Mononuclear cell (primary cell): ENCODE results near the gene TCAP. TPM values are rescaled to one million over a fixed set of nuclear protein-coding genes. Genes with fewer than 3 reads are reported as not detected.

Source experiments
- H3K27me3 ChIP-seq: 2 replicates; pipeline ENCODE4 v1.6.0; 2011; ENCODE audit warnings: low read length, control low read depth; ENCODE audit not compliant: insufficient read depth
- H3K4me1 ChIP-seq: 2 replicates; pipeline ENCODE4 v1.5.1; 2011; ENCODE audit warnings: mild to moderate bottlenecking, low read length, control low read depth; ENCODE audit not compliant: insufficient read depth
- H3K4me3 ChIP-seq: 2 replicates; pipeline ENCODE4 v1.5.1; 2011; ENCODE audit warnings: mild to moderate bottlenecking, low read length, moderate library complexity
- H3K9me3 ChIP-seq: 2 replicates; pipeline ENCODE4 v1.5.1; 2011; ENCODE audit warnings: low read depth, mild to moderate bottlenecking, control low read depth, low read length
- total RNA-seq: library from RNA; depleted of rRNA; stranded (reverse); fragments of >200 nt; gene quantifications from one replicate; pipeline ENCODE4 v1.2.3, GENCODE V29; 2012

The TCAP gene
- total RNA-seq, 1 donor = 1.0 TPM

- peaks cover 34% of the 10 kb centered on the region for H3K4me1 ChIP-seq
- peaks cover 20% of the 10 kb centered on the region for H3K27me3 ChIP-seq
- no peaks in the 10 kb centered on the region for H3K9me3 ChIP-seq
- no peak within 1 kb of the TSS for H3K4me3 ChIP-seq
Measured at GRCh38 chr17:39626171-39627046, 38.7 kb upstream of the TCAP start, which contains the start of gene PPP1R1B. PPP1R1B (plus strand) TSS chr17:39626952; CDS start chr17:39627393, 441 bp downstream.

- peaks cover 31% of the 10 kb centered on the region for H3K4me1 ChIP-seq
- H3K27me3 ChIP-seq = peaks cover 20% of the 10 kb centered on the region
- H3K9me3 ChIP-seq = no peaks in the 10 kb centered on the region
- no peak overlapping the region for H3K4me3 ChIP-seq
Measured at GRCh38 chr17:39627047-39627711, 38.0 kb upstream of the TCAP start.

DNA sequence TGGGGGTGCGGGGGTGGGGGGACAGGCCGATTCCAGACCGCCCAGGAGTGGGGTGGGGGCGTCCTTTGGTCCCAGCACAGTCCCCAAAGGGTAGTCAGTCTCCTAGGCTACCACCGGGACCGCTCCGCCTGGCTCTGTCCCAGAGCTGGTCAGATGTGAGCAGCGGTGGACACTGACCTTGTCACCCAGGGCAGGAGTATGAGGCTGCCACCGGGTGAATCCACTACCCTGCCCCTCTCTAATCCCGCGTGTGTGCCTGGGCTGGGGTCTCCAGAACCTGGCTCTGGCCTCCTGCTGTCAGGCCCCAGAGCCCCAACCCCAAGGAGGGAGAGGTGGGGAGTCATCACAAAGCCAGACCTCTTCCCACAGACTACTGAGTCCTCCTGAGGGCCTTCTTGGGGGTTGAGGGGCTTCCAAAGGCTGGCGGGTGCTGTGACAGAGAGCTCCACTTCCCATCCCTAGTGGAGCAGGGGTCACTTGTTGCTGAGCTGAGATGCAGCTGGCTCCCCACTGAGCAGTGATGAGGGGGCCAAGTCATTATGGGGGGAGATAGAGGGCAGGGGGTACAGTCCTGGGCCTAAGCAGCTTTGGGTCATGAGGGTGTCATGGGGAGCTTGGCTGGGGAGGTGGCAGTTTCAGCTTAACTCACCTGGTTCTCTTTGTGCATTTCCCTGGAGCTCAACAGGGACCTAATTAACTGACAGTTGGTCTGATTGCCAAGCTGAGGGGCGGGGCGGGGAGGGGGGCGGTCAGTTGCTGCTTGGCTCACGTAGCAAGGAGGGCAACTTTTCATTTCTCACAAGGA, 37.2 kb upstream of the TCAP start:
- peaks cover 20% of the 10 kb centered on the region for H3K27me3 ChIP-seq
- peaks cover 29% of the 10 kb centered on the region for H3K4me1 ChIP-seq
- H3K4me3 ChIP-seq = no peak overlapping the region
- H3K9me3 ChIP-seq = no peaks in the 10 kb centered on the region

GRCh38 chr17:39628655-39629493, 36.3 kb upstream of the TCAP start:
- Histone ChIP-seq H3K4me3 (no peak overlapping the region), H3K4me1 (peaks cover 21% of the 10 kb centered on the region), H3K27me3 (peaks cover 20% of the 10 kb centered on the region), H3K9me3 (no peaks in the 10 kb centered on the region)

GRCh38 chr17:39629494-39629880, 35.7 kb upstream of the TCAP start:
- Histone ChIP-seq H3K9me3 (no peaks in the 10 kb centered on the region), H3K27me3 (peaks cover 20% of the 10 kb centered on the region), H3K4me3 (no peak overlapping the region), H3K4me1 (peaks cover 25% of the 10 kb centered on the region)

- Histone ChIP-seq H3K9me3 (no peaks in the 10 kb centered on the region), H3K4me3 (no peak overlapping the region), H3K27me3 (peaks cover 20% of the 10 kb centered on the region), H3K4me1 (peaks cover 30% of the 10 kb centered on the region)
Measured at GRCh38 chr17:39629898-39630297, 35.3 kb upstream of the TCAP start.

- H3K4me3 ChIP-seq = no peak overlapping the region
- no peaks in the 10 kb centered on the region for H3K9me3 ChIP-seq
- H3K27me3 ChIP-seq = peaks cover 10% of the 10 kb centered on the region
- peaks cover 41% of the 10 kb centered on the region for H3K4me1 ChIP-seq
Measured at GRCh38 chr17:39631403-39631802, 33.7 kb upstream of the TCAP start.

GRCh38 chr17:39632153-39632941, 32.8 kb upstream of the TCAP start:
- Histone ChIP-seq H3K9me3 (no peaks in the 10 kb centered on the region), H3K4me1 (peaks cover 41% of the 10 kb centered on the region), H3K27me3 (peaks cover 5% of the 10 kb centered on the region)

GRCh38 chr17:39633570-39634183, 31.5 kb upstream of the TCAP start:
- Histone ChIP-seq H3K27me3 (no peaks in the 10 kb centered on the region), H3K9me3 (no peaks in the 10 kb centered on the region), H3K4me3 (no peak overlapping the region), H3K4me1 (peaks cover 53% of the 10 kb centered on the region)

More at GRCh38 chr17:39632153-39632941, 32.8 kb upstream of the TCAP start:
- H3K4me3 ChIP-seq = no peak overlapping the region

GRCh38 chr17:39634384-39634871, 30.7 kb upstream of the TCAP start:
- Histone ChIP-seq H3K9me3 (no peaks in the 10 kb centered on the region), H3K4me1 (peaks cover 59% of the 10 kb centered on the region), H3K4me3 (no peak overlapping the region), H3K27me3 (no peaks in the 10 kb centered on the region)

- H3K4me1 ChIP-seq = peaks cover 61% of the 10 kb centered on the region
- H3K9me3 ChIP-seq = no peaks in the 10 kb centered on the region
- H3K27me3 ChIP-seq = no peaks in the 10 kb centered on the region
- no peak overlapping the region for H3K4me3 ChIP-seq
Measured at GRCh38 chr17:39635614-39636176, 29.5 kb upstream of the TCAP start.

- H3K9me3 ChIP-seq = no peaks in the 10 kb centered on the region
- peak overlapping the region; percentile 93 for H3K4me3 ChIP-seq
- H3K4me1 ChIP-seq = peaks cover 69% of the 10 kb centered on the region
- no peaks in the 10 kb centered on the region for H3K27me3 ChIP-seq
Measured at GRCh38 chr17:39636587-39636926, 28.6 kb upstream of the TCAP start.
